ENCODE data around the gene KIF20A. TPM values are rescaled to one million over a fixed set of nuclear protein-coding genes. Genes with fewer than 3 reads are reported as not detected.

The KIF20A gene
- total and polyA plus RNA-seq, 3 experiments from 2014 or later, result 0.13 to 29.3 (median 27.2) TPM

DNA sequence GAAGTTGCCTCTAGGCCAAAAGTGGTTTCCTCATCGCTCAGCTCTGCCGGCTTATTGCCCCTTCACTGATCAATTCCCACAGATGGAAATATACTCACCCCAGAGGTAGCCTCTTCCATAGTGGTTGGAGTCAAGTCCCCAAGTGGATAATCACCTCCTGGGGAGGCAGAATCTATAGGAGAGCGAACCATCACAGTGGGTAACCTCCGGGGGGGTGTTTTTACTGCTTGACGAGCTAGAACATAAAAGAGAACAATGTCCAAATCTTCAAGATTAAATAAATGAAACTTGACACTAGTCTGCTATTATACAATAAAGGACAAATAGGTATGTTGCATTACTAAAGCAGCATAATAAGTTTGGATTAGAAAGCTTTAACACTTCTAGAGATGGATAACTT lies 9.8 kb upstream of the KIF20A start:
- Mint-ChIP-seq H3K27me3 (peaks cover 0 to 3% of the 10 kb centered on the region in 2 donors), H3K36me3 (peaks cover 27 to 92% (median 47%) of the 10 kb centered on the region in 3 donors), H3K4me3 (no peak overlapping the region), H3K9me3 (no peaks in the 10 kb centered on the region), H3K27ac (peak overlapping the region in 1 of 8 donors; percentile 22), H3K4me1 (peaks cover 5 to 16% (median 6%) of the 10 kb centered on the region in 3 donors)
- ChIA-PET CTCF (interaction anchor here (0.9 kb wide), 1 partner anchor 24 kb away, joined by 3 read pairs; no protein-coding TSS in a partner anchor), POLR2A (no interaction called here)
- Histone ChIP-seq H3K27me3 (ENCODE audit: insufficient read depth, low read length, poor library complexity, severe bottlenecking) (no peaks in the 10 kb centered on the region), H3K27ac (ENCODE audit: low read depth, low read length) (no peak overlapping the region), H3K36me3 (ENCODE audit: insufficient read depth, low read length) (peaks cover 66% of the 10 kb centered on the region), H3K9me3 (ENCODE audit: low read length) (no peaks in the 10 kb centered on the region), H3K4me1 (ENCODE audit: insufficient read depth, low read length) (no peaks in the 10 kb centered on the region), H3K4me3 (ENCODE audit: low read length) (no peak overlapping the region)
- no peak for DNase-seq

DNA sequence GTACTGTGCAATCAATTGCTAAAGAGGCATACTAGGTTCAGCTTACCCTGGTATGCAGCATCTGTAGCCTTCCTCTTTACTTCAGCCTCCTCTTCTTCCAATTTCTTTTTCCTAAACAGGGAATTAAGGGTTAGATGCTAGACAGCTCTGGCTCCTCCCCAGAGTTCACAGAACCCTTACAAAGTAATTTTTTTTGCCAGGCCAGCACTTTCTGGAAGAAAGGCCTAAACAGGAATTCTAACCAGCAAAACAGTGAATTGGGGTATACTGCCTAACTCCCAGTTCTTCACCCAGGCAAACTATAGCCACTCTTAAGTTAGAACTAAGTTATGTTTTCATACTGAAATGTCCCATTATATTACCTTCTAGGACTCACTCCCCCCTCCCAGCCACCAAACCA lies 8.6 kb upstream of the KIF20A start:
- H3K4me3 ChIP-seq (ENCODE audit: low read length), result no peak overlapping the region
- DNase-seq, result no peak
- Mint-ChIP-seq H3K4me1 (peaks cover 5 to 16% (median 6%) of the 10 kb centered on the region in 3 donors), H3K27ac (no peak overlapping the region), H3K27me3 (peaks cover 0 to 3% of the 10 kb centered on the region in 2 donors), H3K4me3 (no peak overlapping the region), H3K9me3 (no peaks in the 10 kb centered on the region), H3K36me3 (peaks cover 23 to 87% (median 40%) of the 10 kb centered on the region in 3 donors)
- H3K27ac ChIP-seq (ENCODE audit: low read depth, low read length), result no peak overlapping the region
- no peaks in the 10 kb centered on the region for H3K9me3 ChIP-seq (ENCODE audit: low read length)
- POLR2A ChIA-PET, result no interaction called here
- no peaks in the 10 kb centered on the region for H3K27me3 ChIP-seq (ENCODE audit: insufficient read depth, low read length, poor library complexity, severe bottlenecking)
- CTCF ChIA-PET, result no interaction called here
- H3K4me1 ChIP-seq (ENCODE audit: insufficient read depth, low read length), result no peaks in the 10 kb centered on the region
- peaks cover 64% of the 10 kb centered on the region for H3K36me3 ChIP-seq (ENCODE audit: insufficient read depth, low read length)

DNA sequence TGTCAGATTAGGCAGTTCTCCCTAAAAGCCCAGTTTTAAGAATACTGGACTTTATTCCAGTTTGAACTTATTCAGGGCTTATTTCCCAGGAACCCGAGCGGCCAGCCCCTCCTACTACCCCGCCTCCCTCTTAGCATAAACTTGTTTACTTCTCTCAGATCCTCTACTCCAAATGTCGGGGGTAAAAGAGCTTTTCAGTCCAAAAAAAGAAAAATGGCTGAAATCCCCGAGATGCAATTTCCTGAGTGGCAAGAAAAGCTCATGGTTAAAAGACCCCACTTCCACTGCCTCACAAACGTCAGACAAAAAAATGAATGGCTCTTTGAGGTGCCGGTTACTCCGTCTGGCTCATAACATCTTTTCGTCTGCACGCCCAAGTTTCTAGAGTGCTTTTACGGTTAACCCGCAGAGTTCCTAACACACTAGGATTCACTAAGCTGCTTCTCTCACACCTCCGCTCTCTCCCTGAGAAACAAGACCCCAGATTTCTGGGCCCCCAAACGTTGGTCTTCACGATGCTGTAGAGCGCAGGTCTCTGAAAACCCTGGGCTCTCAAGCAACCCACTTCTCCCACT lies 884 bp upstream of the KIF20A start:
- Histone ChIP-seq H3K9me3 (ENCODE audit: low read length) (no peaks in the 10 kb centered on the region), H3K4me1 (ENCODE audit: insufficient read depth, low read length) (peaks cover 13% of the 10 kb centered on the region), H3K27me3 (ENCODE audit: insufficient read depth, low read length, poor library complexity, severe bottlenecking) (no peaks in the 10 kb centered on the region), H3K4me3 (ENCODE audit: low read length) (peak overlapping the region; percentile 90), H3K36me3 (ENCODE audit: insufficient read depth, low read length) (peaks cover 11% of the 10 kb centered on the region), H3K27ac (ENCODE audit: low read depth, low read length) (peak overlapping the region; percentile 62)
- peak in 2 of 5 donors; percentile 5 to 6 for DNase-seq
- Mint-ChIP-seq H3K27me3 (no peaks in the 10 kb centered on the region), H3K36me3 (peaks cover 4 to 27% (median 7%) of the 10 kb centered on the region in 3 donors), H3K27ac (peak overlapping the region in 1 of 8 donors; percentile 47), H3K4me3 (no peak overlapping the region), H3K4me1 (peaks cover 9 to 21% (median 12%) of the 10 kb centered on the region in 3 donors), H3K9me3 (no peaks in the 10 kb centered on the region)
- ChIA-PET POLR2A (interaction anchor here (1.0 to 2.2 kb wide), 3 partner anchors 175 to 423 kb away, joined by 6 to 12 read pairs (median 9); partner anchors contain the start of genes ETF1 and KDM3B), CTCF (interaction anchor here (1.1 to 1.7 kb wide), 6 partner anchors 10 to 401 kb away, joined by 3 to 6 read pairs (median 4); partner anchors contain the start of gene KDM3B)

DNA sequence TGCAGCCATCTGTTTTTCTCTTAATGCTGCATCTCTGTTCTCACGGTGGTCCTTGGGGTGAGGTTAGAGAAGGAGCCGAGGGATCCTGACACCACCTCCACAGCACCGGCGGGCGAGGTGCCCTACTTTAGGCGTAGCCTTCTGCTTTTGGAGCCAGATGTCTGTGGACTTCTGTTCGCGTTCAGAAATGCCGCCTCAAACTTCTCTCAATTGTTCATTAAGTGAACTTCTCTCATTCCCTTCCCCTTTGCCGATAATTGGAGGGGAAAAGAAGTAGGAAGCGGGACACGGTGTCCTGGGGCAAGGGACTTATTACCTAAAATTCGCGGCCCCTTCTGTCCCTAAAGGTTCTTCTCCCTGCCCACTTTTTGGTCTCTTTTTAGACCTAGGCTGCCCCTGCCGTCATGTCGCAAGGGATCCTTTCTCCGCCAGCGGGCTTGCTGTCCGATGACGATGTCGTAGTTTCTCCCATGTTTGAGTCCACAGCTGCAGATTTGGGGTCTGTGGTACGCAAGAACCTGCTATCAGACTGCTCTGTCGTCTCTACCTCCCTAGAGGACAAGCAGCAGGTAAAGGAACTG lies 455 bp downstream of the KIF20A start:
- Mint-ChIP-seq H3K4me3 (no peak overlapping the region), H3K27me3 (no peaks in the 10 kb centered on the region), H3K27ac (peak overlapping the region in 1 of 8 donors; percentile 47), H3K36me3 (peaks cover 0 to 20% (median 4%) of the 10 kb centered on the region in 3 donors), H3K9me3 (no peaks in the 10 kb centered on the region), H3K4me1 (peaks cover 4 to 15% (median 7%) of the 10 kb centered on the region in 3 donors)
- CTCF ChIA-PET, result interaction anchor here (0.6 to 1.7 kb wide), 5 partner anchors 9 to 400 kb away, joined by 3 to 8 read pairs (median 3); no protein-coding TSS in a partner anchor
- peaks cover 9% of the 10 kb centered on the region for H3K36me3 ChIP-seq (ENCODE audit: insufficient read depth, low read length)
- H3K27ac ChIP-seq (ENCODE audit: low read depth, low read length), result peak overlapping the region; percentile 20
- POLR2A ChIA-PET, result interaction anchor here (0.6 to 2.2 kb wide), 8 partner anchors 34 to 1114 kb away, joined by 3 to 12 read pairs (median 4); partner anchors contain the start of genes CDC23, ETF1, FAM53C and HNRNPA0
- H3K9me3 ChIP-seq (ENCODE audit: low read length), result no peaks in the 10 kb centered on the region
- DNase-seq, result no peak
- H3K27me3 ChIP-seq (ENCODE audit: insufficient read depth, low read length, poor library complexity, severe bottlenecking), result no peaks in the 10 kb centered on the region
- H3K4me3 ChIP-seq (ENCODE audit: low read length), result peak overlapping the region; percentile 90
- H3K4me1 ChIP-seq (ENCODE audit: insufficient read depth, low read length), result peaks cover 13% of the 10 kb centered on the region

DNA sequence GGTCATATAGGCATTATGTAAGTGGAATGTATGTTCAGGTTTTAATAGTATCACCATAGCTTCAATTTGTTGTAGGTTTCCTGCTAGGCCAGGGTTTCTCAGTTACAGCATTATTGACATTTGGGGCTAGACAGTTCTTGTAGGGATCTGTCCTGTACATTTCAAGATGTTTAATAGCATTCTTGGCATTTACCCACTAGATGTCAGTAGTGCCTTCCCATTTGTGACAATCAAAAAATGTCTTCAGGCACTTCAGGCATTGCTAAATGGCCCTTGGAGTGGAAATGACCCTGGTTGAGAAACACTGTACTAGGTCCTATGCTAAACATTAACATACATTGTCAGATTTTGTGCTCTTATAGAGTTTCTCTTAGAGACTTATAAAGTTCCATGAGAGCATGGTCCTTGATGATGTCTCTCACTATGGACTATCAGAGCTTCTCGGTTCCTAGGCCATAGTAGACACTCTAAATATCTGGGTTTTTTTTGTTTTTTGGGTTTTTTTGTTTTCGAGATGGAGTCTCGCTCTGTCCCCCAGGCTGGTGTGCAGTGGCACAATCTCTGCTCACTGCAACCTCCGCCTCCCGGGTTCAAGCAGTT lies 1.4 kb downstream of the KIF20A start:
- peaks cover 0 to 22% (median 3%) of the 10 kb centered on the region in 3 donors for H3K36me3 Mint-ChIP-seq
- Histone ChIP-seq H3K27ac (ENCODE audit: low read depth, low read length) (no peak overlapping the region), H3K36me3 (ENCODE audit: insufficient read depth, low read length) (peaks cover 1% of the 10 kb centered on the region), H3K27me3 (ENCODE audit: insufficient read depth, low read length, poor library complexity, severe bottlenecking) (no peaks in the 10 kb centered on the region), H3K9me3 (ENCODE audit: low read length) (no peaks in the 10 kb centered on the region), H3K4me3 (ENCODE audit: low read length) (no peak overlapping the region), H3K4me1 (ENCODE audit: insufficient read depth, low read length) (peaks cover 13% of the 10 kb centered on the region)
- H3K27ac Mint-ChIP-seq, result peak overlapping the region in 1 of 8 donors; percentile 27
- DNase-seq, result peak in 2 of 5 donors; percentile 14
- H3K4me1 Mint-ChIP-seq, result peaks cover 4 to 11% (median 7%) of the 10 kb centered on the region in 3 donors
- no peaks in the 10 kb centered on the region for H3K27me3 Mint-ChIP-seq
- H3K9me3 Mint-ChIP-seq, result no peaks in the 10 kb centered on the region
- ChIA-PET POLR2A (no interaction called here), CTCF (no interaction called here)
- H3K4me3 Mint-ChIP-seq, result peak overlapping the region in 2 of 7 donors; percentile 32 to 50

DNA sequence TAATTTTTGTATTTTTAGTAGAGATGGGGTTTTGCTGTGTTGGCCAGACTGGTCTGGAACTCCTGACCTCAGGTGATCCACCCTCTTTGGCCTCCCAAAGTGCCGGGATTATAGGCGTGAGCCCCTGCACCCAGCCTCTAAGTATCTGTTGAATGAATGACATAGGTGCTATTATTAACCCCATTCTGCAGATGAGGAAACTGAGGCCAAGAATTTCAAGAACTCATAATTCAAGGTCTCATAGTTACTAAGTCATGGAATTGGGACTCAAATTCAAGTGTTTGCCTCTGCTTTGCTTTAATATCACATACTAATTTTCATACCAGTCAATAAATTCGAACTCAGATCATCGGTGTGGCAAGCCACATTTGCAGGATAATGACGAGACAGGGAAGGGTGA lies 1.9 kb downstream of the KIF20A start:
- H3K36me3 Mint-ChIP-seq, result peaks cover 0 to 21% (median 2%) of the 10 kb centered on the region in 3 donors

DNA sequence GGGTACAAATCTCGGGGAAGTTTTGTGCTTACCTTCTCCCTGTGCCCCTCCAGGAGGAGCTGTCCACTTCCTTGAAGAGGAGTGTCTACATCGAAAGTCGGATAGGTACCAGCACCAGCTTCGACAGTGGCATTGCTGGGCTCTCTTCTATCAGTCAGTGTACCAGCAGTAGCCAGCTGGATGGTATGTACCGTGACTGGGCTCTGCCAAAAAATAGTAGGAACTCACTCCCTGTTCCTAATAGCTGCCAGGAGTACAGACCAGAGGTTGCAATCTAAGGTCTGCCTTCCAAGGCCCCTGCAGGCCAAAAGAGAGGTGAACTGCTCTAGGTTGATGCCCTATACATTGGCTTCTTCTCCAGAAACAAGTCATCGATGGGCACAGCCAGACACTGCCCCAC lies 3.9 kb downstream of the KIF20A start:
- H3K36me3 Mint-ChIP-seq, result peaks cover 0 to 28% (median 2%) of the 10 kb centered on the region in 3 donors
- H3K27me3 ChIP-seq (ENCODE audit: insufficient read depth, low read length, poor library complexity, severe bottlenecking), result no peaks in the 10 kb centered on the region
- H3K27me3 Mint-ChIP-seq, result no peaks in the 10 kb centered on the region
- H3K9me3 Mint-ChIP-seq, result no peaks in the 10 kb centered on the region
- peaks cover 7% of the 10 kb centered on the region for H3K4me1 ChIP-seq (ENCODE audit: insufficient read depth, low read length)
- H3K4me1 Mint-ChIP-seq, result peaks cover 0 to 5% (median 3%) of the 10 kb centered on the region in 3 donors
- POLR2A ChIA-PET, result no interaction called here
- peak overlapping the region in 1 of 7 donors; percentile 68 for H3K4me3 Mint-ChIP-seq
- H3K36me3 ChIP-seq (ENCODE audit: insufficient read depth, low read length), result peaks cover 7% of the 10 kb centered on the region
- H3K9me3 ChIP-seq (ENCODE audit: low read length), result no peaks in the 10 kb centered on the region
- CTCF ChIA-PET, result no interaction called here
- H3K4me3 ChIP-seq (ENCODE audit: low read length), result no peak overlapping the region
- peak overlapping the region in 1 of 8 donors; percentile 68 for H3K27ac Mint-ChIP-seq
- DNase-seq, result no peak
- no peak overlapping the region for H3K27ac ChIP-seq (ENCODE audit: low read depth, low read length)

More for the DNA sequence above, 1.9 kb downstream of the KIF20A start:
- no peak overlapping the region for H3K27ac ChIP-seq (ENCODE audit: low read depth, low read length)
- H3K4me3 ChIP-seq (ENCODE audit: low read length), result no peak overlapping the region
- Mint-ChIP-seq H3K9me3 (no peaks in the 10 kb centered on the region), H3K27me3 (no peaks in the 10 kb centered on the region), H3K4me1 (peaks cover 4 to 9% (median 6%) of the 10 kb centered on the region in 3 donors), H3K27ac (peak overlapping the region in 1 of 8 donors; percentile 60), H3K4me3 (no peak overlapping the region)
- CTCF ChIA-PET, result no interaction called here
- H3K27me3 ChIP-seq (ENCODE audit: insufficient read depth, low read length, poor library complexity, severe bottlenecking), result no peaks in the 10 kb centered on the region
- H3K36me3 ChIP-seq (ENCODE audit: insufficient read depth, low read length), result no peaks in the 10 kb centered on the region
- peaks cover 13% of the 10 kb centered on the region for H3K4me1 ChIP-seq (ENCODE audit: insufficient read depth, low read length)
- POLR2A ChIA-PET, result no interaction called here
- no peaks in the 10 kb centered on the region for H3K9me3 ChIP-seq (ENCODE audit: low read length)
- DNase-seq, result no peak

DNA sequence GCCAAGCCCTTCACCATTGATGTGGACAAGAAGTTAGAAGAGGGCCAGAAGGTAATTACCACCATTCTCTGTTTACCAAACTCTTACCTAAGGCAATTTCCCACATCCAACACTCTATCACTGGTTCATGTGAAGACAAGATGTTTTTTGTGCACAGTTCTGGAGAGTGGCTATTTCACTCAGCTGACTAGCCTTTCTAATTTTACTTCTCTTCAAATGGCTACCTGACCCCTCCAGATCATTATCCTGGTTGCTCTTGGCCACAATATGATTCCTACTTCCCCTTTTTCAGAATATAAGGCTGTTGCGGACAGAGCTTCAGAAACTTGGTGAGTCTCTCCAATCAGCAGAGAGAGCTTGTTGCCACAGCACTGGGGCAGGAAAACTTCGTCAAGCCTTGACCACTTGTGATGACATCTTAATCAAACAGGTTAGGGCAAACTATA lies 7.1 kb downstream of the KIF20A start:
- peaks cover 0 to 58% (median 6%) of the 10 kb centered on the region in 3 donors for H3K36me3 Mint-ChIP-seq
- Histone ChIP-seq H3K4me1 (ENCODE audit: insufficient read depth, low read length) (no peaks in the 10 kb centered on the region), H3K9me3 (ENCODE audit: low read length) (no peaks in the 10 kb centered on the region), H3K27me3 (ENCODE audit: insufficient read depth, low read length, poor library complexity, severe bottlenecking) (no peaks in the 10 kb centered on the region), H3K36me3 (ENCODE audit: insufficient read depth, low read length) (peaks cover 19% of the 10 kb centered on the region), H3K27ac (ENCODE audit: low read depth, low read length) (no peak overlapping the region), H3K4me3 (ENCODE audit: low read length) (no peak overlapping the region)
- H3K9me3 Mint-ChIP-seq, result no peaks in the 10 kb centered on the region
- H3K4me1 Mint-ChIP-seq, result no peaks in the 10 kb centered on the region
- H3K27ac Mint-ChIP-seq, result peak overlapping the region in 6 of 8 donors; percentile 17 to 84 (median 40)
- CTCF ChIA-PET, result no interaction called here
- DNase-seq, result no peak
- no peaks in the 10 kb centered on the region for H3K27me3 Mint-ChIP-seq
- POLR2A ChIA-PET, result no interaction called here
- no peak overlapping the region for H3K4me3 Mint-ChIP-seq
